ENCODE results near the gene ARHGEF35. TPM values are rescaled to one million over a fixed set of nuclear protein-coding genes. Genes with fewer than 3 reads are reported as not detected.

Gene ARHGEF35
- total RNA-seq, 2 experiments from 2014 or later: 2.3 to 2.8 TPM

- Mint-ChIP-seq H3K9me3 (peaks cover 22% of the 10 kb centered on the region), H3K27ac (no peak overlapping the region), H3K4me3 (no peak overlapping the region), H3K36me3 (ENCODE audit: low read depth) (peaks cover 6% of the 10 kb centered on the region), H3K4me1 (ENCODE audit: low read depth) (no peaks in the 10 kb centered on the region), H3K27me3 (peaks cover 11% of the 10 kb centered on the region)
- ATAC-seq (no peak), DNase-seq (no peak)
- ChIA-PET CTCF (interaction anchor here (1.7 kb wide), 1 partner anchor 20 kb away, joined by 6 read pairs; no protein-coding TSS in a partner anchor), POLR2A (no interaction called here)
- intact Hi-C loops (cut with micrococcal nuclease): no loop called here
- TF ChIP-seq, protein P1, sequence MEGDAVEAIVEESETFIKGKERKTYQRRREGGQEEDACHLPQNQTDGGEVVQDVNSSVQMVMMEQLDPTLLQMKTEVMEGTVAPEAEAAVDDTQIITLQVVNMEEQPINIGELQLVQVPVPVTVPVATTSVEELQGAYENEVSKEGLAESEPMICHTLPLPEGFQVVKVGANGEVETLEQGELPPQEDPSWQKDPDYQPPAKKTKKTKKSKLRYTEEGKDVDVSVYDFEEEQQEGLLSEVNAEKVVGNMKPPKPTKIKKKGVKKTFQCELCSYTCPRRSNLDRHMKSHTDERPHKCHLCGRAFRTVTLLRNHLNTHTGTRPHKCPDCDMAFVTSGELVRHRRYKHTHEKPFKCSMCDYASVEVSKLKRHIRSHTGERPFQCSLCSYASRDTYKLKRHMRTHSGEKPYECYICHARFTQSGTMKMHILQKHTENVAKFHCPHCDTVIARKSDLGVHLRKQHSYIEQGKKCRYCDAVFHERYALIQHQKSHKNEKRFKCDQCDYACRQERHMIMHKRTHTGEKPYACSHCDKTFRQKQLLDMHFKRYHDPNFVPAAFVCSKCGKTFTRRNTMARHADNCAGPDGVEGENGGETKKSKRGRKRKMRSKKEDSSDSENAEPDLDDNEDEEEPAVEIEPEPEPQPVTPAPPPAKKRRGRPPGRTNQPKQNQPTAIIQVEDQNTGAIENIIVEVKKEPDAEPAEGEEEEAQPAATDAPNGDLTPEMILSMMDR (IDR thresholded peaks at IDR 0.05): no peak
Measured at GRCh38 chr7:144148224-144148827, 47.3 kb downstream of the ARHGEF35 start.

DNA sequence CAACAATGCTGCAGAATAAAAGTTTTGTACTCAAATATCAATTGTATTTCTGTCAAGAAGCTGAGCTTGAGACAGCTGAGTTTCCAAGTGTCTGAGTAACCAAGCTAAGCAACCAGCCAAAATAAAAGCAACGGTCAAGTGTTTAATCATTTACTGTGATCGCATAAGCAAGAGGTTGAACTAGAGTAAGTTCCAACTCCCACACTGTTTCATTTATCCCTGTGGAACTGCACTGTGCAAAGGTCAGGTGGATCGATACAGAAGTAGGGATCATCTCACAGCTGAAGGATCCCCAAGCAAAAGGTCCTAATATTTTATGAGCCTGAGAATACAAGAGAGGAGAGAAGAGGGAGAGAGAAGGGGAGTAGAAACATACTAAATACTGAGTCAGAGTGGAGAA lies 51.2 kb downstream of the ARHGEF35 start:
- ATAC-seq (no peak), DNase-seq (no peak)
- H3K9me3 Mint-ChIP-seq: peaks cover 18% of the 10 kb centered on the region
- H3K4me3 Mint-ChIP-seq: no peak overlapping the region
- ChIA-PET POLR2A (no interaction called here), CTCF (interaction anchor here (0.9 kb wide), 1 partner anchor 16 kb away, joined by 3 read pairs; no protein-coding TSS in a partner anchor)
- H3K36me3 Mint-ChIP-seq (ENCODE audit: low read depth): peaks cover 5% of the 10 kb centered on the region
- H3K27me3 Mint-ChIP-seq: peaks cover 3% of the 10 kb centered on the region
- intact Hi-C loops (cut with micrococcal nuclease): no loop called here
- no peak overlapping the region for H3K27ac Mint-ChIP-seq
- no peaks in the 10 kb centered on the region for H3K4me1 Mint-ChIP-seq (ENCODE audit: low read depth)
- TF ChIP-seq, protein P1 (IDR thresholded peaks at IDR 0.05): no peak

GRCh38 chr7:144142187-144142586 lies 53.4 kb downstream of the ARHGEF35 start:
- POLR2A ChIA-PET: no interaction called here
- intact Hi-C loops (cut with micrococcal nuclease): no loop called here
- CTCF ChIA-PET: interaction anchor here (1.3 kb wide), 1 partner anchor 14 kb away, joined by 9 read pairs; no protein-coding TSS in a partner anchor

GRCh38 chr7:144137501-144137900 lies 58.1 kb downstream of the ARHGEF35 start:
- no peak overlapping the region for H3K4me3 Mint-ChIP-seq
- no peak for ATAC-seq
- CTCF ChIA-PET: interaction anchor here (3.1 kb wide), 1 partner anchor 9 kb away, joined by 22 read pairs; no protein-coding TSS in a partner anchor
- no peak overlapping the region for H3K27ac Mint-ChIP-seq
- H3K36me3 Mint-ChIP-seq (ENCODE audit: low read depth): no peaks in the 10 kb centered on the region
- no peak for DNase-seq
- intact Hi-C loops (cut with micrococcal nuclease): no loop called here
- H3K27me3 Mint-ChIP-seq: peaks cover 1% of the 10 kb centered on the region
- TF ChIP-seq, protein P1 (IDR thresholded peaks at IDR 0.05): no peak
- no peaks in the 10 kb centered on the region for H3K9me3 Mint-ChIP-seq
- POLR2A ChIA-PET: no interaction called here
- no peaks in the 10 kb centered on the region for H3K4me1 Mint-ChIP-seq (ENCODE audit: low read depth)

More at GRCh38 chr7:144142187-144142586, 53.4 kb downstream of the ARHGEF35 start:
- DNase-seq: no peak
- no peak for ATAC-seq
- Mint-ChIP-seq H3K27ac (no peak overlapping the region), H3K4me3 (no peak overlapping the region), H3K9me3 (peaks cover 2% of the 10 kb centered on the region), H3K36me3 (ENCODE audit: low read depth) (peaks cover 2% of the 10 kb centered on the region), H3K4me1 (ENCODE audit: low read depth) (no peaks in the 10 kb centered on the region), H3K27me3 (peaks cover 1% of the 10 kb centered on the region)
- TF ChIP-seq, protein P1 (IDR thresholded peaks at IDR 0.05): no peak

Other genes starting within 250 kb of the ARHGEF35 start
- not detected for gene OR2F1, start 241.0 kb downstream of the ARHGEF35 start, total RNA-seq
- not detected for gene OR6B1, start 195.5 kb downstream of the ARHGEF35 start, total RNA-seq
- not detected for gene OR2A5, start 146.9 kb downstream of the ARHGEF35 start, total RNA-seq
- gene OR2A25, start 126.0 kb downstream of the ARHGEF35 start, total RNA-seq: not detected
- not detected for gene OR2A12, start 109.6 kb downstream of the ARHGEF35 start, total RNA-seq
- gene OR2A2, start 86.2 kb downstream of the ARHGEF35 start, total RNA-seq: not detected
- gene OR2A14, start 72.7 kb downstream of the ARHGEF35 start, total RNA-seq: not detected
- 1 to 10 TPM in 1 of 2 experiments, under 1 TPM in 1; 0.87 to 1.6 TPM for gene CTAGE4, start 12.4 kb downstream of the ARHGEF35 start, total RNA-seq
- not detected for gene OR2A42, start 43.8 kb upstream of the ARHGEF35 start, total RNA-seq
- gene OR2A7, start 69.0 kb upstream of the ARHGEF35 start, total RNA-seq: 1 to 10 TPM; 2.0 to 2.1 TPM
- gene CTAGE8, start 73.5 kb upstream of the ARHGEF35 start, total RNA-seq: under 1 TPM; 0.25 to 0.85 TPM
- gene OR2A1, start 116.6 kb upstream of the ARHGEF35 start, total RNA-seq: not detected
- 1 to 10 TPM; 6.7 to 7.5 TPM for gene ARHGEF5, start 159.6 kb upstream of the ARHGEF35 start, total RNA-seq
- not detected for gene NOBOX, start 207.9 kb upstream of the ARHGEF35 start, total RNA-seq